ENCODE results near the gene SP3.
A peak's percentile ranks its signal among the peaks of the same experiment; 100 is the strongest.

The SP3 gene

GRCh38 chr2:173968551-173968950, 3.4 kb upstream of the SP3 start:
- DNase-seq (ENCODE audit: low read depth, low spot score), result no peak

GRCh38 chr2:173966274-173967098, 1.3 kb upstream of the SP3 start:
- DNase-seq (ENCODE audit: low read depth, low spot score), result no peak

- no peak for DNase-seq (ENCODE audit: low read depth, low spot score)
Observed at GRCh38 chr2:173964565-173965371, 405 bp downstream of the SP3 start.

- DNase-seq (ENCODE audit: low read depth, low spot score), result peak; percentile 48
Observed at GRCh38 chr2:173963817-173964564, 1.2 kb downstream of the SP3 start.

- DNase-seq (ENCODE audit: low read depth, low spot score), result no peak
Observed at GRCh38 chr2:173963323-173963816, 1.8 kb downstream of the SP3 start.

- no peak for DNase-seq (ENCODE audit: low read depth, low spot score)
Observed at GRCh38 chr2:173962583-173963110, 2.5 kb downstream of the SP3 start.

- DNase-seq (ENCODE audit: low read depth, low spot score), result no peak
Observed at GRCh38 chr2:173962031-173962430, 3.1 kb downstream of the SP3 start.

GRCh38 chr2:173961346-173961705, 3.8 kb downstream of the SP3 start:
- no peak for DNase-seq (ENCODE audit: low read depth, low spot score)

- DNase-seq (ENCODE audit: low read depth, low spot score), result no peak
Observed at GRCh38 chr2:173959909-173960308, 5.3 kb downstream of the SP3 start.

GRCh38 chr2:173959358-173959884, 5.8 kb downstream of the SP3 start:
- no peak for DNase-seq (ENCODE audit: low read depth, low spot score)

- no peak for DNase-seq (ENCODE audit: low read depth, low spot score)
Observed at GRCh38 chr2:173958198-173958846, 6.9 kb downstream of the SP3 start.

GRCh38 chr2:173957517-173957916, 7.7 kb downstream of the SP3 start:
- no peak for DNase-seq (ENCODE audit: low read depth, low spot score)

GRCh38 chr2:173956454-173956853, 8.7 kb downstream of the SP3 start:
- no peak for DNase-seq (ENCODE audit: low read depth, low spot score)

- DNase-seq (ENCODE audit: low read depth, low spot score), result no peak
Observed at GRCh38 chr2:173955867-173956266, 9.3 kb downstream of the SP3 start.

- DNase-seq (ENCODE audit: low read depth, low spot score), result no peak
Observed at GRCh38 chr2:173955004-173955403, 10.2 kb downstream of the SP3 start.

- DNase-seq (ENCODE audit: low read depth, low spot score), result no peak
Observed at GRCh38 chr2:173953047-173953424, 12.1 kb downstream of the SP3 start.

GRCh38 chr2:173952267-173953046, 12.7 kb downstream of the SP3 start:
- no peak for DNase-seq (ENCODE audit: low read depth, low spot score)

- no peak for DNase-seq (ENCODE audit: low read depth, low spot score)
Observed at GRCh38 chr2:173948842-173949241, 16.3 kb downstream of the SP3 start.

- no peak for DNase-seq (ENCODE audit: low read depth, low spot score)
Observed at GRCh38 chr2:173948198-173948597, 17.0 kb downstream of the SP3 start.

- no peak for DNase-seq (ENCODE audit: low read depth, low spot score)
Observed at GRCh38 chr2:173947131-173947530, 18.0 kb downstream of the SP3 start.
